ENCODE results near the gene CROCC.
A peak's percentile ranks its signal among the peaks of the same experiment; 100 is the strongest.

CROCC gene

DNA sequence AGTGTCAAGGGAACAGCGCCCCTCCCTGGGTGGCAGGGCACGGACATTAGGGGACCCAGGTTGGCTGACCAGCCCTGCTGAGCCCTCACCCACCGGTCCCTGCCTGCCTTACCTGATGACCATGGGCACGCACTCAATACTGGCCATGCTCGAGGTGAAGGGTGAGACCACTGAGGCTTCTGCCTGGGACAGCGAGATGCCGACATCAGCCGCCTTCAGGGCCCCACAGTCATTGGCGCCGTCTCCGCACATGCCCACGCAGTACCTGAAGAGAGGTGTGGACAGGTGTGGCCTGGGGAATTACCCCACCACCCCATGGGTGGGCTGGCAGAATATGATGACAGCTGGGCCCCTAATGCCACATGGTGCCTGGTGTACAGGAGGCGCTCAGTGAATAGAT is 66.5 kb downstream of the CROCC start:
- no peak for ATAC-seq
- H3K9me3 Mint-ChIP-seq = no peaks in the 10 kb centered on the region
- peaks cover 25% of the 10 kb centered on the region for H3K36me3 Mint-ChIP-seq
- peaks cover 6% of the 10 kb centered on the region for H3K4me1 Mint-ChIP-seq
- no peak for DNase-seq (ENCODE audit: low spot score in 2 of 2)
- H3K4me3 Mint-ChIP-seq = no peak overlapping the region
- no peak overlapping the region for H3K27ac Mint-ChIP-seq

DNA sequence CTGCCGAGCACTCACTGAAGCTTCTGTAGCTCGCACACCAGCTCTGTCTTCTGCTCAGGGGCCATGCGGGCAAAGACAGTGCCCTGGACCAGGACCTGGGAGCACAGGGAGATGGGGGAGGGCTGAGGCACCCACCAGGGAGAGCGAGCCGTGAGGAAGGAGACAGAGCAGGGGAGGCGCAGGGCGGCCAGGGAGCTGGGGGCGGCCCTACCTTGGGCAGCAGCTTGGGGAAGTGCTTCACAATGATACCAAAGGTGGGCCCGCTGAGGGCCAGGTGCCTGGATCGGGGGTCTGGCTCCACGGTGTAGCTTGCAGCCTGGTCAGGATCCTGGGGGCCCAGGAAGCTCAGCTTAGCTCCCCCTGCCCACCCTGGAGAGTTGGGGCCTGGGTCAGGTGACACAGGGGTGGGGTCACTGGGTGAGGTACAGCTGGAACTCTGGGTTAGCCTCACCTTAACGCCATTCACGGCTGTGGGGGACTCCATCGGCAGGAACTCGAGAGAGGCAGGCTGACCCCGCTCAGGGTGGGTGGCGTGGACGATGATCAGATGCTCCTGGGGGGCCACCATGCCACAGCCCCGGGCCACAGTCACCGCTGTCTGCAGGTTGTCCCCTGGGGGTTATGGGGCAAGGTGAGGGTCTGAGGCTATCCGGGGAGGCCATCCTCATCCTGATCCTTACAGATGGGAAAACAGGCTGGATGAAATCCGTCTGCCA is 68.1 kb downstream of the CROCC start:
- DNase-seq (ENCODE audit: low spot score in 2 of 2) = no peak
- Mint-ChIP-seq H3K9me3 (no peaks in the 10 kb centered on the region), H3K4me1 (no peaks in the 10 kb centered on the region), H3K36me3 (peaks cover 26% of the 10 kb centered on the region), H3K27ac (no peak overlapping the region), H3K4me3 (no peak overlapping the region)
- ATAC-seq = no peak

DNA sequence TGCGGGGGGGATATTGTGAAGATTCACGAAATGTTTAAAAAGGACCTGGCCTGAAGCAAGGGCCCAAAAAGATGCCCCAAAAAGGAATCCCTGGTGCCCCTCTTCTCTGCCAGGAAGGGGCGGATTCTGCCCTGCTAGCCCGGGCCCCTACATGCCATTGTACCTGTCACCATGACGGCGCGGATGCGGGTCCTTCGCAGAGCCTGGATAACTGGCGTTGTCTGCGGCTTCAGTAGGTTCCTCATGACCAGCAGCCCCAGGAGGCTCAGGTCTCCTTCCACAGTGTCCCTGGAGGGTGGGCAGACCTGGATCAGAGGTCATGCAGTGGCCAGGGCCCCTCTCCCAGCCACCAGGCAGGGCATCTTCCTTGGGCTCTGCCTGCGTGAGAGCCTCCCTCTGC is 69.8 kb downstream of the CROCC start:
- no peak for DNase-seq (ENCODE audit: low spot score in 2 of 2)
- Mint-ChIP-seq H3K36me3 (peaks cover 32% of the 10 kb centered on the region), H3K27ac (no peak overlapping the region), H3K9me3 (no peaks in the 10 kb centered on the region), H3K4me3 (no peak overlapping the region), H3K4me1 (no peaks in the 10 kb centered on the region)
- no peak for ATAC-seq

DNA sequence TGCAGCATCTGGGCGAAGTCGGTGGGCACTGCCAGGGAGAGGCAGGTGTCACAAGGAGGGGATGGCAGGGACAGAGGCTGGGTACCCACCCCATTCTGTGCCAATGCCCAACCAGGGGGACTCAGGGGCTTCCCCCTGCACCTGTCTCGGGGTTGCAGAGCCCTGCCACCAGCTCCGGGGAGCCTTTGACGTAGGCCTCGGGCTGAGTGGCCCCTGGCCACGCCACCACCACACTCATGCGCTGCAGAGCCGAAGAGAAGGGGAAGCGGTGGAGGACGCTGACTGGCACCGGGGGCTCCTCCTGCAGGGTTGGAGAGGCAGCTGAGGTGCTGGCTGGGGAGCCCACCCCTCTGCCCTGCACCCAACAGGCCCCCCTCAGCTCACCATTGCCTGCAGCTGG is 70.4 kb downstream of the CROCC start:
- ATAC-seq (no peak), DNase-seq (ENCODE audit: low spot score in 2 of 2) (no peak)
- Mint-ChIP-seq H3K4me3 (no peak overlapping the region), H3K4me1 (no peaks in the 10 kb centered on the region), H3K36me3 (peaks cover 34% of the 10 kb centered on the region), H3K9me3 (no peaks in the 10 kb centered on the region), H3K27ac (no peak overlapping the region)

DNA sequence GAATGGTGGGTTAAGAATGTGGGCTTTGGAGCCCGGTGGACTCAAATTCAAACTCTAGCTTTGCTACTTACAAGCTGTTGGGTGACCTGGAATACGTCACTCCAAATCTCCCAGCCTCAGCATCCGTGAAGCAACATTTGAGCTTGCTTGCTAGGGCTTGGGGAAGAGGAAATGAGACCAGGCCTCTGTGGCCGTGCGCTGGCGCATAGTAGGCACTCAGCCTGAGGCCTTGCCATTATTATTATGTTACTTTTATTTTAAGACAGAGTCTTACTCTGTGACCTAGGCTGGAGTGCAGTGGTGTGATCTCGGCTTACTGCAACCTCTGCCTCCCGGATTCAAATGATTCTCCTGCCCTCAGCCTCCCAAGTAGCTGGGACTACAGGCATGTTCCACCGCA is 70.9 kb downstream of the CROCC start:
- no peak overlapping the region for H3K4me3 Mint-ChIP-seq
- no peak for ATAC-seq
- no peaks in the 10 kb centered on the region for H3K4me1 Mint-ChIP-seq
- no peaks in the 10 kb centered on the region for H3K9me3 Mint-ChIP-seq
- peaks cover 39% of the 10 kb centered on the region for H3K36me3 Mint-ChIP-seq
- no peak overlapping the region for H3K27ac Mint-ChIP-seq
- DNase-seq (ENCODE audit: low spot score in 2 of 2) = no peak

DNA sequence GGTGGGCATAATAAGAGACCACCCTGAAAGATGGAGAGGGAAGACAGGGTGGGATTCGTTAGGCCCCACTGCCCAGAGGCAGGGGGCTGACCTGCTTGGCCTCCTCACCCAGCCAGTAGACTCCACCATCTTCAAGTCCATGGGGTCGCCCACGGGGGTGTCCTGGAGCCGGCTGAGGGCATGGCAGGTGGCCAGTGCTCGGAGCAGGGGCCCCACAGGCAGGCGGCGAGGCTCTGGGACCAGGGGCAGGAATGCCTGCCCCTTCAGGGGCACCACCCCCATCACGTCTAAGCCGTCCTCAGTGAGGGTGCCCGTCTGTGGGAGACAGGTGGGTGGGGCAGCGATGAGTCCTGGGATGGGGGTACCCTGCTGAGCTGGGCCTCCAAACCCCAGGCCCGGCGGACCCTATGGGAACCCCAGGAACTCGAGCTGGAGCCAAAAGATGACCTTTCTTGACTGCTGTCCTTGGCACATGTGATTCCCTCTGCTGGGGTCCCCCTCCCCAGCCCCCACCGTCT is 71.8 kb downstream of the CROCC start:
- no peak for DNase-seq (ENCODE audit: low spot score in 2 of 2)
- Mint-ChIP-seq H3K36me3 (peaks cover 49% of the 10 kb centered on the region), H3K4me3 (no peak overlapping the region), H3K27ac (no peak overlapping the region), H3K9me3 (no peaks in the 10 kb centered on the region), H3K4me1 (no peaks in the 10 kb centered on the region)
- no peak for ATAC-seq

DNA sequence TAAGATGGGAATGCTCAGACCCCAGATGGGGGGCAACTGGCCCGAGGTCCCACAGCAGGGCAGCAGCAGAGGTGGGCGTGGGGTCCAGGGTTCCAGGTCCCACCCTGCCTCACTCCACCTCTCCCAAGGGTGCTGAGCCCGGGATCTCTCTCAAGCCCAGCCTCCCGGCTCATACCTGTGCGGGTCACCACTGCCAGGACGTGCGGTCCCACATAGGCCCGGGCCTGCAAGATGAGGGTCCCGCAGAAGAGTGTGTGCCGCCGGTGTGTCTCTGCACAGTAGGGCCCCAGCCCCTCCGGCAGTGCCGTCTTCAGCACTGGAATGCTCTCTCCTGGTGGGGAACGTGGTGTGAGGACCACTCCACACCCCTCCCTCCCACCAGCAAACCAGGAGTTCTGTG is 75.1 kb downstream of the CROCC start:
- DNase-seq (ENCODE audit: low spot score in 2 of 2) (no peak), ATAC-seq (no peak)
- Mint-ChIP-seq H3K9me3 (no peaks in the 10 kb centered on the region), H3K4me1 (no peaks in the 10 kb centered on the region), H3K27ac (no peak overlapping the region), H3K4me3 (no peak overlapping the region), H3K36me3 (peaks cover 60% of the 10 kb centered on the region)

DNA sequence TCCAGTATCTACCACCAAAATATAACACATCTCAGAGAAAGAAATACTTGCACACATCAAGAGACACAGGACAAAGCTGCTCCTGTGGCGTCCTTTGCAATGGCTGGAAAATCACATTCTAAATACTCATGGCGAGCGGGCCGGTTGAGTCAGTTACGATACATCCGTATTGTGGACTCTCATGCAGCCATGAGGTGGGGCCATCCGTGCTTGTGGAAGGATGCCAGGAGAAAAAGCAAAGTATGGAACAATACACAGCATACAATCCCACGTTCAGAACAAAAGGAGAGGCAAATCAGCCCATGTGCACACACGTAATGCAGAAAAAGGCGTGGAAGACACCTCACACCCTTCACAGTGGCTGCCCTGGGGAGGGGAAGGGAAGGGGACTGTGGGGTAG is 76.9 kb downstream of the CROCC start:
- no peak overlapping the region for H3K27ac Mint-ChIP-seq
- H3K9me3 Mint-ChIP-seq = no peaks in the 10 kb centered on the region
- ATAC-seq = no peak
- no peak for DNase-seq (ENCODE audit: low spot score in 2 of 2)
- H3K4me3 Mint-ChIP-seq = no peak overlapping the region
- no peaks in the 10 kb centered on the region for H3K4me1 Mint-ChIP-seq
- peaks cover 65% of the 10 kb centered on the region for H3K36me3 Mint-ChIP-seq

DNA sequence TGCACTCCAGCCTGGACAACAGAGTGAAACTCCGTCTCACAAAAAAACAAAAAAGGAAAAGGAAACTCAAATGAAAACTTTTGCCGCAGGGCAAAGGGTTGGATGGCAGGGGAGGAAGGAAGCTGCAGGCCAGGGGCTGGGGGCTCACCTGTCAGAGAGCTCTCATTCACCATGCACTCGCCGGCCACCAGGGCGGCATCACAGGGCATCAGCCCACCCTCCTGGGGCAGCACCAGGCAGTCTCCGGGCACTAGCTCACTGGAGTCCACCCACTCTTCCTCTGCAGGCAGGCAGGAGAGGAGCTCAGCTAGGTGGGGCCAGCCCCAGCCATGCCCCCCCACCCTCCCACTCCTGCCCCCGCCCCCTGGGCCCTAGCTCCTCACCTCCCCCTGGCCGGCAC is 78.1 kb downstream of the CROCC start:
- H3K9me3 Mint-ChIP-seq = no peaks in the 10 kb centered on the region
- H3K4me1 Mint-ChIP-seq = no peaks in the 10 kb centered on the region
- H3K36me3 Mint-ChIP-seq = peaks cover 74% of the 10 kb centered on the region
- ATAC-seq = no peak
- no peak overlapping the region for H3K4me3 Mint-ChIP-seq
- DNase-seq (ENCODE audit: low spot score in 2 of 2) = no peak
- no peak overlapping the region for H3K27ac Mint-ChIP-seq

DNA sequence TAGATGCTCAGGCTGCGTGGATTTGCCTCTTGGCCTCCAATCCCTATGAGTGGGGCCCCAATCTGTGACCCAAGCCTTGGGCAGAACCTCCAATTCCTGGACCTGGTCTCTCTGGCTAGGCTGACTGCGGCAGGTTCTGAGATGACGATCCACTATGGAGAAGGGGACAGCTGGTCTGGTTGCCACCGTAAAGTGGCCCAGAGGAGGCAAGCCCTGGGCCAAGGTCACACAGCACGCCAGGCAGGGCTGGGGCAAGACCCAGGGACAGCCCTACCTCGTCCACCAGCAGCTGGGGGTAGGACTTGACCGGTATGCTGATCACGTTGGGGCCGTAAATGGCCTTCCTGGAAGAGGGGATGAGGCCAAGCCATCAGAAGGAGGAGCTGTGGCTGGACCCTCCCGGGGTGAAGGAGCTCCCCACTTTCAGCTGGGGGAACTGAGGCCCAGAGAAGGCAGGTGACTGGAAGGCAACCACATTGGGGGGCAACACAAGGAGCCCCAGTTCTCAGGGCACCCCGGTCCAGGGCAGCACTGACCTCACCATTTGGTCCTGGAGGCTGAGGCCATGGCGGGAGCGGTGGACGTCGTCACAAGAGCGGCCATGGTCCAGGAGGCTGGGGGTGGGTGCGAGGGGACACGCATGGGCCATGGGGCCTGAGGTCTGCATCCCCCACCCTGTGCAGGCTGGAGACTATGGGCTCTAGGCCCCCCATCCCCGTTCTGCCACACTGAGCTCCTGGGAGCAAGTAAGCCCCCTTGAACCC is 80.2 kb downstream of the CROCC start:
- ATAC-seq (no peak), DNase-seq (ENCODE audit: low spot score in 2 of 2) (no peak)
- Mint-ChIP-seq H3K36me3 (peaks cover 58% of the 10 kb centered on the region), H3K27ac (no peak overlapping the region), H3K4me1 (no peaks in the 10 kb centered on the region), H3K9me3 (no peaks in the 10 kb centered on the region), H3K4me3 (no peak overlapping the region)

DNA sequence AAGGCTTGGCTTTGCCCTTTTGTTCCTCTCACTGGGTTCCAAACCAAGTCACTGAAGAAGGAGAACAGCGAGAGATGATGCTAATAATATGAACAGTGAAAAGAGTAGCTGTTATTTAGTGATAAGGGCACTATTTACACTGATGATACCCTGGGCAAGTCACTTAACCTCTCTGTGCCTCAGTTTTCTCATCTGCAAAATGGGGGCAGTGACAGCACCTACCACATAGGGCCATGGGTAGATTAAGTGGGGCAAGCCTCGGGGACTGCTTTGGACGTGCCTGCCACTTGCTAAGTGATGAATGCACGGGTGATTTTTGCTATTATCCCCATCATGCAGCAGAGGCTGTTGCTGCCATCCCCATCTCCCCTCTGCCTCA is 80.8 kb downstream of the CROCC start:
- no peaks in the 10 kb centered on the region for H3K9me3 Mint-ChIP-seq
- no peak for ATAC-seq
- no peaks in the 10 kb centered on the region for H3K4me1 Mint-ChIP-seq
- no peak for DNase-seq (ENCODE audit: low spot score in 2 of 2)
- no peak overlapping the region for H3K27ac Mint-ChIP-seq
- peaks cover 52% of the 10 kb centered on the region for H3K36me3 Mint-ChIP-seq
- no peak overlapping the region for H3K4me3 Mint-ChIP-seq

DNA sequence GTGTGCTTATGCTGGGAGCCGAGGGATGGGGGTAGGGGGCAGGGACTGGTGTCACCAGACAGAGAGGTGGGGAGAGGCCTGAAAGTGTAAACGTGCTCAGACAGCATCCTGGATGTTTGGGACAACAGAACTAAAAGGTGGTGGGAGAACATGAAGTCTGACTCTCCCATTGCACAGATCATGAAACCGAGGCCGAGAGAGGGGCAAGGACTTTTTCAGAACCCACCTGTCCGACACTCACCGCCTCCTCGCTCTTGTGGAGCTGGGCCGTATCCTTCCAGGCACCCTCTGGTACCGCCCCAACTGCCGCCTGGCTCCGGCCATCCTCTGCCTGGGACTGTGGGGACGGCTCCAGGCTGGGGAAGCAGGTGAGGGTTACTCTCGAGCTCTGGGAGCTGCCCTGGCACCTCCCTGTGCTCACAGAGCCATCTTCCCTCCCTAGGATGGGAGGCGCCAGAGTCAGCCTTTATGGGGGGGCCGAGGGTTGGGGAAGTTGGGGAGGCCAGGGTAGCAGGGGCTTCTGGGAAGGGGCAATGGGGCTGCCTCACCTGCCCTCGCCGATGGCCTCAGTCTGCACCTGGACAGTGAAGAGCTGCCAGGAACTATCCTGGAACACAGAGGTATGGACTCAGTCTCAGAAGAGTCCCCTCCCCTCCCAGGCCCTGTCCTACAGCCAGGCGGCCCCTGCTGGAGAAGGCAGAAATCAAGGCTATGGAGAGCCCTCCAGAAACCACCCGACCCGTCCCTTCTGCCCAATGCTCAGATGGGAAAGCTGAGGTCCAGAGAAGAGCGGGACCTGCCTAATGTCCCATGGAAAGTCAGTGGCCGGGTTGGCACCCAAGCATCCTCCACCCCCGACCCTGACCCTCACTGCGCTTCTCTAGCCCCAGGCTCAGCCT is 83.0 kb downstream of the CROCC start:
- ATAC-seq (no peak), DNase-seq (ENCODE audit: low spot score in 2 of 2) (no peak)
- peaks cover 5% of the 10 kb centered on the region for H3K4me1 Mint-ChIP-seq
- H3K9me3 Mint-ChIP-seq = no peaks in the 10 kb centered on the region
- H3K4me3 Mint-ChIP-seq = no peak overlapping the region
- peaks cover 31% of the 10 kb centered on the region for H3K36me3 Mint-ChIP-seq
- peak overlapping the region; percentile 74 for H3K27ac Mint-ChIP-seq

DNA sequence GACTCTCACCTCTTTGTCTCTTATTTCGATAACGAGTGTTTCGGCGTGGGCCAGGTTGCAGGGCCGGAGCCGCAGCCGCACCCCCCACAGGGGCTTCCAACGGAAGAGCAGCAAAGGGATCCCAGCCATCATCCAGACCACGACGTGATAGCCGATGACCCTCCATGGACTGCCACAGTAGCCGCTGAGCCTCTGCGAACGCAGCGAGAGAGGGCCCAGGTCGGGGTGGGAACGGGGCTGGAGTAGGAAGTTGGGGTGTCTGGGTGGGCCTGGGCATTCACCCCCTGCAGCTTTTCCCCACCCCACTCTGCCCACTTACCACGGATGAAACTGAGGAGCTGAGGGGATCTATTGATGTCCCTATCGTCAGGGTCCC is 83.6 kb downstream of the CROCC start:
- ATAC-seq (no peak), DNase-seq (ENCODE audit: low spot score in 2 of 2) (no peak)
- H3K9me3 Mint-ChIP-seq = no peaks in the 10 kb centered on the region
- H3K4me1 Mint-ChIP-seq = peaks cover 10% of the 10 kb centered on the region
- peaks cover 27% of the 10 kb centered on the region for H3K36me3 Mint-ChIP-seq
- H3K27ac Mint-ChIP-seq = no peak overlapping the region
- H3K4me3 Mint-ChIP-seq = no peak overlapping the region

DNA sequence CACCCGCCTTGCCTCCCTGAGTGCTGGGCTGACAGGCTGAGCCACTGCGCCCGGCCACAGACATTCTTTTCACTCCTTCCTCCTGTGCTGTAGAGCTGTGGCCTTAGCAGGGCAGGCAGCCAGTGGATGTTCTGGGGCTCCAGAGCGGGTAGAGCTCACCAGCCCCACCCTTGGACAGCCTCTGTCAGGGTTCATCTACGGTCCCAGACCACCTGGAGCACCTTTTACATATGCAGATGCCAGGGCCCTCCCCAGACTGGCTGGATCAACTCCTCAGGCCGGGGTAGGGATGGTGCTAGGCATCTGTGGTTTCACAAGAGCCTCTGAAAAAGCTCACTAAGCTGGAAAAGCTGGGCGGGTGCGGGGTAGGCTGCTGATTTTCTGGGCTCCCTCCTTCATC is 85.4 kb downstream of the CROCC start:
- H3K36me3 Mint-ChIP-seq = peaks cover 12% of the 10 kb centered on the region

DNA sequence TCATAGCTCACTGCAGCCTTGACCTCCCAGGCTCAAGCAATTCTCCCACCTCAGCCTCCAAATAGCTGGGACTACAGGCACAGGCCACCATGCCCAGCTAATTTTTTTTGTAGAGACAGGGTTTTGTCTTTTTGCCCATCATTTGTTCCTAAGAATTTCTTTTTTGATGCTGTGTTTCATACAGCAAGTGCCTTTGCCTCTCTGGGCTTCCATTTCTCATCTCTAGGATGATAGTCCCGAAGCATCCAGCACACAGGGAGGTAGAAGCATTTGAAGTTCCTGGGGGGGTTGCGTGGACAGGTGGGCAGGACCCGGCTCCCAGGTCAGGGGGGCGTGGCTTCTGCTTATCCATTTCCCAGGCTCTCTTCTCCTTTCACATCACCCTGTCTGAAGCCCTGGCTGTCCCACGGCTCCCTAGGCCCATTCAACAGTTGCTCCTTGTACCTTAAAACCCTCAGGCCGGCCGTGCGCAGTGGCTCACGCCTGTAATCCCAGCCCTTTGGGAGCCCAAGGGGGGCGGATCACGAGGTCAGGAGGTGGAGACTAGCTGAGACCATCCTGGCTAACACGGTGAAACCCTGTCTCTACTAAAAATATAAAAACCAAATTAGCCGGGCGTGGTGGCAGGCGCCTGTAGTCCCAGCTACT is 86.6 kb downstream of the CROCC start:
- ATAC-seq = no peak
- H3K27ac Mint-ChIP-seq = no peak overlapping the region
- no peaks in the 10 kb centered on the region for H3K9me3 Mint-ChIP-seq

More for the DNA sequence above, 85.4 kb downstream of the CROCC start:
- H3K4me1 Mint-ChIP-seq = peaks cover 21% of the 10 kb centered on the region
- ATAC-seq (no peak), DNase-seq (ENCODE audit: low spot score in 2 of 2) (no peak)
- peak overlapping the region; percentile 56 for H3K27ac Mint-ChIP-seq
- H3K9me3 Mint-ChIP-seq = no peaks in the 10 kb centered on the region
- H3K4me3 Mint-ChIP-seq = no peak overlapping the region

More for the DNA sequence above, 86.6 kb downstream of the CROCC start:
- H3K4me1 Mint-ChIP-seq = peaks cover 29% of the 10 kb centered on the region
- peaks cover 12% of the 10 kb centered on the region for H3K36me3 Mint-ChIP-seq
- H3K4me3 Mint-ChIP-seq = no peak overlapping the region
- no peak for DNase-seq (ENCODE audit: low spot score in 2 of 2)
